ENCODE data around the gene FCAMR.
A peak's percentile ranks its signal among the peaks of the same experiment; 100 is the strongest.
"Not testable (repeated sequence)": the region's sequence is repeated elsewhere in the genome, so short reads cannot be mapped to it uniquely, and the experiment has no call there.

FCAMR gene

DNA sequence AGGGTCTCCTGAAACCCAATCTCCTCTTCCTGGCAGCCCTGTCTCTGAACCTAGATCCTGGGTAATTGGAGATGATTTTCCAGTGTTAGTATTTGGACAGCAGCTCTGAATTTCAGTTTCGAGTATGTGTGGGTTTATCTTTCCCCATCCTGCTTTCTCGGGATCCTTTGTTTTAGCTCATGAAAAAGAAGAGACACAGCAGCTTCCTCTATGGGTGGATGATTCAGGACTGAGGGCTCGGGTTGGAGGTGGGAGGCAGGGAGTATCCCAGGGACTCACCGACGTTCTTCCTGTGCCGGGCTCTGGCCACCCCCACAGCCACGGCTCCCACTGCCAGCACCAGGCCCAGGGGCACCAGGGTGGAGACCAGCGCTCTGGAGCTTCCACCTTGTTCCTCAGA, 38.1 kb downstream of the FCAMR start:
- DNase-seq (ENCODE audit: low spot score) = no peak

DNA sequence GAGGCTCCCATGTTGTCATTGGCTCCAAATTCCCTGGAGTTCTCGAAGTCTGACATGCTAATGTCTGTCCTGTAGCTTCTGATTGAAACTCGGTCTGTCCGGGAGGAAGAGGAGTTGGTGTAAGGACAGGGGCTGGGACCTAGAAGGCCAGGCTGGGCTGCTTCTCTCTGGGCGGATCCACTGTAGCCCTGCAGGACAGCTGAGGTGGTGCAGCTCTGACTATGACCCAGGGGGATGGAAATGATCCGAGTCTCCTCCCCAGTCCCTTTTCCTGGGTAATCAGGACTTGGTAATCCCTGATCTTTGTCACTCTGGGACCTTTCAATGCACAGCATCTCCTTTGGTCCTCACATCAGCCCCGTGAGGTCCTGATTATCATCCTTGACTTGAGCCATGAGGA, 38.6 kb downstream of the FCAMR start:
- no peak for DNase-seq (ENCODE audit: low spot score)

DNA sequence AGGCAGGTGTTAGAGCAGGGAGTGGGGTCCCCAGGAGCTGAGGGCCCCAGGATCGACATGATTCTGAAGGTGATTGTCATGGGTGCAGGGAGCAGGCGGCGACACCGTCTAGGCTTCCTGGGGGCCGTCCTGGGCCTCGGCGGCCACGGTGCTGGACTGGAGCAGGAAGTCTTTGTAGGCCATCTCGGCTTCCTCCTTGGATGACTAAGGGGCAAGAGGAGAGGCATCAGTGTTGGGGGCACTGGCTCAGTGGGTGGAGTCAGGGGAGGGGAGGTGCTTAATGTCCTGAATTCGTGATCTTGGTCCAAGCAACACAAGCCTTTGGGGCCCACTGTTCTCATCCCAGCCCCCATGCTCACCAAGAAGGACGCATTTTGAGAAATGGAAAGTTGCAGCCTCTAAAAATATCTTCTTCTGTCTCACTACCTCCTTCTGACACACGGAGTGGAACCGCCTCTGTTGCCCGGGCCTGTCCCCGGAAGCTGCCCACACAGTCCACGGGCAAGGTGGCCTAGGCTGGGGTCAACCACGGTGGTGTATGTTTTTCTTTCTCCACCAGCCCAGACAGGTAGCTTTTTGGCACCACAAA, 40.0 kb downstream of the FCAMR start:
- DNase-seq (ENCODE audit: low spot score) = no peak

DNA sequence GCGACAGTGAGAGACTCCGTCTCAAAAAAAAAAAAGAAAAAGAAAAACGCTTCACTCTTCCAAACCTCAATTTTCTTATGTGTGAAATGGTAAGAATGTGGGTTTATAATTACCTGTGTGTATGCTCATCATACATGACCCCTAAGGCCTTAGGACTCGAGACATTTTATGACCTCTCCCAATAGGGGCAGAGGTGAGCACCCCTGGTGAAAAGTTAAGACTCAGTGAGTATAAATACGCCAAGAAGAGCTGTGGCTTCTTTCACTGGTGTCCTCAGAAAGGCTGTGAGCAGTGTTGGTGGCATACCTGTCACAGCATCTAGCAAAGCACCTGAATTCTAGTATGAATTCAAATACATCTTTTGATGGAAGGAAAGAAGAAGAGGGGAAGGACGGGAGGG, 40.7 kb downstream of the FCAMR start:
- DNase-seq (ENCODE audit: low spot score) = no peak

DNA sequence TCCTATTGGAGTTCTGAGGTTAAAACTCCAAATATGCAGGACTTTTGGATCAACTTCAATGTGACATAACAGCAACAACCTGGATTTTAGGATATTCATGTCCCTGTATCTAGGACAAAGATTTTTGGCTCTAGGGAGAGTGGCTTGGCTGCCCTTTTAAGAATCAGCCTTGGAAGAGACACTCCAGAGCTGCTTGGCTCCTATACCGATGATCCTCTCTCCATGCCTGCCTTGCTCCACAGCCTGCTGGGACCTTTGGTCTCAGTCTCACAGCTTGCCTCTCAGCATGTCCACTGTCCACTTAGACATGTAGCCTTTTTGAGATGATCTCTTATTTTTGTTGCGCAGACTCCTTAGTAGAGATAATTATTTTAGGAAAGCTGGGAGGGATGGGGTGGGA, 44.0 kb downstream of the FCAMR start:
- DNase-seq (ENCODE audit: low spot score) = peak; percentile 81

DNA sequence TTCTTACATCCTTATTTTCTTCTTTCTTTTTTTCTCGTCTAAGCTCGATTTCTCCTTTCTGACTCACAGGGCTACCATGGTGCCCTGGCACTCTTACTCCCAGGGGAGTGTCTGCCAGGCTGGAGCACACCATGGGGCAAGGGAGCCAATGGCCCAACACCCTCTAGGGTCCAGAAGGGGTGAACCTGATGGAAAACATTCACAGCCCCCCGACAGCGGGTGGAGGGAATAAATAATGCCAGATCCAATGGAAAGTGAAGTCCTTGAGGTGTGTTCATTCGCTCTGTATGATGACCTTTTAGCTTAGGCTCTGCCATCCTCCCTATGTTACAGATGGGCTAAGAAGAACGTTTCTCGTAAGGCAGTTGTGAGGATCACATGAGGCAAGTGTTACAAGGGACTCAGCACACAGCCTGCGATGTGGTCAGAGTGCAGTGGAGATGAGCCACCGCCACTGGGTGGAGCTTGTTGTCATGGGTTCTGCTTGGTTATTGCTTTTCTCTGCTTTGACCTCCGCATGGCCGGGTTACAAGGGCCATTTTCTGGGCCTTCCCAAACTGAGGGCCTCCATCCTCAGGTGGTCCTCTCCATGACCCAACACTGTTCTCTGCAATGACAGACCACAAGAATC, 45.0 kb downstream of the FCAMR start:
- no peak for DNase-seq (ENCODE audit: low spot score)

DNA sequence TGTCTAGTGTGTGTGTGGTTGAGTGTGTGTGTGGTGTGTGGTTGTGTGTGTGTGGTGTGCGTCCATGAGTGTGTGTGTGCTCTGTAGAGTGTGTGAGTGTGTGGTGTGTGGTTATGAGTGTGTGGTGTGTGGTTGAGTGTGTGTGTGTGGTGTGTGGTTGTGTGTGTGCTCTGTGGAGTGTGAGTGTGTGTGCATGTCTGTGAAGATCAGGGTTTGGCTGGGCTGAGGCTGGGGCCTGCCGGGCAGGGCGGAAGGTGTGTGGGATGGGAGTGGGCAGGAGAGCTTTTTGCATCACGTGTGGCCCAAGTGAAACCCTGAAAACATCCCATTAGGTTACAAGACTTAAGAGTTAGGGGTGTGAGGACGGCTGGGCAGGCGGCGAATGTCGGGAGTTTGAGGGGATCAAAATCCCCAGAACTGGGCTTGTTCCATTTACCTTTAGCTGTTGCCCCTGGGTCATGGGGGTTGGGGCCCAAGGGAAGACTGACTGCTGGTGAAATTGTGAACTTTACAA, 45.6 kb downstream of the FCAMR start:
- DNase-seq (ENCODE audit: low spot score) = no peak

DNA sequence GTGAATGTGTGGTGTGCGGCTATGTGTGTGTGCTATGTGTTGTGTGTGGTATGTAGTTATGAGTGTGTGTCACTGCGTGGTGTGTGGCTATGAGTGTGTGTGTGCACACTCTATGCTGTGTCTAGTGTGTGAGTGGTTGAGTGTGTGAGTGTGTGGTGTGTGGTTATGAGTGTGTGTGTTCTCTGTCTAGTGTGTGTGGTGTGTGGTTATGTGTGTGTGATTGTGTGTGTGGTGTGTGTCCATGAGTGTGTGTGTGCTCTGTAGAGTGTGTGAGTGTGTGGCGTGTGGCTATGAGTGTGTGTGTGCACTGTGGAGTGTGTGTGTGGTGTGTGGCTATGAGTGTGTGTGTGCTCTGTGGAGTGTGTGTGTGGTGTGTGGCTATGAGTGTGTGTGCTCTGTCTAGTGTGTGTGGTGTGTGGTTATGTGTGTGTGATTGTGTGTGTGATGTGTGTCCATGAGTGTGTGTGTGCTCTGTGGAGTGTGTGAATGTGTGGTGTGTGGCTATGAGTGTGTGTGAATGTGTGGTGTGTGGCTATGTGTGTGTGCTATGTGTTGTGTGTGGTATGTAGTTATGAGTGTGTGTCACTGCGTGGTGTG, 46.2 kb downstream of the FCAMR start:
- not testable (repeated sequence) for DNase-seq (ENCODE audit: low spot score)

DNA sequence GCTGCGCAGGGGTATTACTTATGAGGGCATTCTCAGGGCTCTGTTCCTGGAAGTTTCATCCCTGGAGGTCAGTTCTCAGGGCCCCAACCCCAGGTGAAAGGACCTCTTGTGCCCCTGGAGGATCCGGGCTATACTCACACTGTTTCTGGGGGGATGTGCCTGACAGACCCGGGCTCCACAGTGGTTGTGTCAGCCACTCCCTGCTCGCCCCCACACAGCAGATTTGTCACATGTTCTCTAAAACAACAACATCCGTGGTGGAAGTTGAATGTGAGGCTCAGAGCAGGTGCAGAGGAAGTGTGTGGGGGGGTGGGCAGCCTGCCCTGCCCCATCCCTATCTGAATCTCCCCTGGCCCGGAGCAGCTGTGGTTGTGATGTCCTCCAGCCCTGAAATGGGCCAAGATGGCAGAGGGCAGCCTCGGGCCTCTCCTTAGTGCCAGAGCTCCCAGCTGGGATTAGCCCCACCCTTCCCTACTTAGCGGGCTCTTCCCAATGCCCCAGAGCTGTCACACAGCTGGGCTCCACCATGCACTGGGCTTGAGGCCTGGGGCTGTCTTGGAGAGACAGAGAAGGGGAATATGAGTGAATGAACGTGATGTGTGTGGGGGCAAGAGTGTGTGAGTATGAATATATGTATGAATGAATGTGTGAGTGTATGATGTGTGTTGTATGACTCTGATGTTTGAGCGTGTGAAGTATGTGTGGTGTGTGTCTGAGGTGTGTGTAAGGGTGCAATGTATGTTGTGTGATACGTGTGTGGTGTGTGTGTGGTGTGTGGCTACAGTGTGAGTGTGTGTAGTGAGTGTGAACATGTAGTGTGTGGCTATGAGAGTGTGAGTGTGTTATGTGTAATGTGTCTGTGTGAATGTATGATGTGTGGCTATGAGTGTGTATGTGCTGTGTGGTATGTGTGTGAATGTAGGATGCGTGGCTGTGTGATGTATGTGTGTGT, 47.0 kb downstream of the FCAMR start:
- DNase-seq (ENCODE audit: low spot score) = no peak

DNA sequence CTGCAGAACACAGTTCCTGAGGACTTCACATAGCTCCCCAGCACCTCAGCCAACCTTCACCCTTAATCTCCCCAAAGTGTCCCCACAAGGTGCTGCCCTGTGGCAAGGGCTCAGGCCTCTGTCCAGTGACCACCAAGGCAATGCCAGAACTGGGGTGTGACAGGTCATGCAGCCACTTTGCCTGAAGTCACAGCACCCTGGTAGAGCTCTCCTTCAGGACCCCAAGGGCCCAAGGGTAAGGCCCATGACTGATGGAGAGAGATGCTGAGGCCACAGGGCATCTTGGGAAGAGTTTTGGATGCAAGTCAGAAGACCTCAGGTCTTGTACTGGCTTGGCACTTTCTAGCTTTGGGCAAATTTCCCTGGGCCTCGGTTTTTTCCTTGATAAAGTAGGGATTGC, 47.7 kb downstream of the FCAMR start:
- DNase-seq (ENCODE audit: low spot score) = no peak

DNA sequence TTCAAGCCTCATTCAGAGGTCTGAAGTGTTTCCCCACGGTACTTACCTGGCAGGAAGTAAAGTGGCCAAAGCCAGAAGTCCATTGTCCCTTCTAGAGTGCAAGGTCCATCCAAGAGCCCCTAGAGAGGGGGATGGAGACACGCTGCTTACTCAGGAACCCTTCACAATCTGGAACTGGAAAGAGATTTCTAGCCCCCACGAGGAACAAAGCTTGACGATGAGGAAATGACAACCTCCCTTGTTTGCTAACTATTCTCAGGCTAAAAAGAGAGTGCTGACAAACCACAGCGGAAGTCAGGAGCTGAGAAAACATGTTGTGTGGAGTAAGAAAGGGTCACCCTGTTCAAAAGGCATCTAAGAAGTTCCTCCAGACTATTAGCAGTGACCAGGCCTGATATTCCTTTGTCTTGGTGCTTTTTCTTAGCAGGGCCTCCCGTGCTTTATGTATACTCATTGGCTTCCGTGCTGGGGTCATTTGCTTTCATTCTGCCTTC, 48.4 kb downstream of the FCAMR start, which contains the start of gene FCMR:
TSS of gene FCMR (minus strand) at position 170 of the 494 bp plus-strand sequence. CDS start at position 83, 87 bp downstream.
- DNase-seq (ENCODE audit: low spot score) = no peak

DNA sequence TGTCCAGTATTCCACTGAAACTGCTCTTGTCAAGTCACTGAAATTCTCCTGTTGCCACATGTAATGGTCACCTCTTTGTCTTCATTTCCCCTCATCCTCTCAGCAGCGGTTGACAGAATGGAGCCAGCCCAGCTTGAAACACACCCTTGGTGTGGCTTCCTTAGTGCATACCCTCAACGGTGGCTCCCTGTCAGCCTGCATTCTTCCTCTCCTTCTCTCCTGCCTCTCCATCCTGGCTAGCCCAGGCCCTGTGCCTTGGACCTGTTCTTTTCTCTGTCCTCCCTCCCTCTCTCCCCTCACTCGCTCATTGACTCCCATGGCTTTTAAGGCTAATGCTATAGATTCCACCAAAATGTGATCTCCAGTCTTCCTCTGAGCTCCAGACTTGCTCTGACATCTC, 52.2 kb downstream of the FCAMR start:
- DNase-seq (ENCODE audit: low spot score) = no peak

DNA sequence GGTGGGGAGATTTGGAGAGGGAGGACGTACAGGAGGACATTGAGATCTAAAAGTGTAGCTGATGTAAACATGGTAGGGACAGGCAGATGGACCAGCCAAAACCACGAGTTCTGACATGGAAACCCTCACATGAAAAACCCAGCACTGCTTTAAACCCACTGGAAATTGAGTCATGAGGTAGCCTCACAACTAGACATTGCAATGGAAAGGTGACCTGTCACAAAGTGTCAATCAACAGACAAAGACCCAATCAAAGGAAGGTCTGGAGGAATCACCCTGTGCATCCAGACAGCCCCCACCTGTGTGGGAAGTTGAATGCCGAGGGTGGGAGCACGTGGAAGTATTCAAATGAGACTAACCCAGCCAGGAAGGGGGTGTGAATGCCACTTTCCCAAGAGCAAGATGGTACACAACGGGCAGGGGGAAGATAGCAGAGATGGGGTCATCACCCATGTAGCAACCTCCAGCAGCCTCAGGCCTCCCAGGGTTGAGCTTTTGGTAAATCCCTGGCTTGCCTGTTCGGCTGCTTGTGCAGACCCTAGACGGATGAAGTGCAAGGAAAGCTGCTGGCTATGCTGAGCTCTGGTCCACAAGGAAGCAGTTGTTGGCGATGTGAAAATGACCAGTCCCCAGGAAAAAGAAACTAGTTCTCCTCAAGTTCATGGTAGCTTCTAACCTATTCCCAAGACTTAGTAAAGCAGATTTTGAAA, 54.1 kb downstream of the FCAMR start:
- no peak for DNase-seq (ENCODE audit: low spot score)

DNA sequence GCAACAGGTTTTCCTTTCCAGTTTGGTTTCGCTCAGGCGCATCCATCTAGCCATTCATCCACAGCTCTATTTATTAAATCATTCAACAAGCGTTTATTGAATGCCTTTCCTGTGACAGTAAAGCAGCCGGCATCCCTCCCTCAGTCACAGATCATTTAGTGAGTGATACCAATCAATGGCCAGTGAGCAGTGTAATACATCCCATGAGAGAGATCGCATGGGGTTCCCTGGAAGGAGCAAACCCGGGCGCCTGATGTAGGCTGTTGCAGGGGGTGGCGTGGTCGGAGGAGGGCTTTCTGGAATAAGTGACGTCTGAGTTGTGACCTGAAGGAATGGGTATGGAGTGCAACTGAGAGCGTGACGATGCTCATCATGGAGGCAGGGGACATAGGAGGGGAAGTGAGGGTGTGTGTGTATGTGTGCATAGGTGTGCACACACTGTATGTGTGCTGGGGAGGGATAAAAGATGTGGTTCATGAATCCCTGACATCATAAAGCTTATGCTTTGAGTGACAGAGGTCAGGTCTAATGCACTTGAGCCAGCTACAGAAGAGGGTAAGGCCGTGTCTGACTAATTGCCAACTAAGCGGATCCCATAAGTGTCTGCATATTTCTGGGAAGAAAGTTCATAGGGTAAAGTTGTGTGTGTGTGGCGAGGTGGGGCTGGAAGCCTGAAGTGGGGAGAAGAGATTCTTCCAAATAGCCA, 55.1 kb downstream of the FCAMR start:
- no peak for DNase-seq (ENCODE audit: low spot score)

DNA sequence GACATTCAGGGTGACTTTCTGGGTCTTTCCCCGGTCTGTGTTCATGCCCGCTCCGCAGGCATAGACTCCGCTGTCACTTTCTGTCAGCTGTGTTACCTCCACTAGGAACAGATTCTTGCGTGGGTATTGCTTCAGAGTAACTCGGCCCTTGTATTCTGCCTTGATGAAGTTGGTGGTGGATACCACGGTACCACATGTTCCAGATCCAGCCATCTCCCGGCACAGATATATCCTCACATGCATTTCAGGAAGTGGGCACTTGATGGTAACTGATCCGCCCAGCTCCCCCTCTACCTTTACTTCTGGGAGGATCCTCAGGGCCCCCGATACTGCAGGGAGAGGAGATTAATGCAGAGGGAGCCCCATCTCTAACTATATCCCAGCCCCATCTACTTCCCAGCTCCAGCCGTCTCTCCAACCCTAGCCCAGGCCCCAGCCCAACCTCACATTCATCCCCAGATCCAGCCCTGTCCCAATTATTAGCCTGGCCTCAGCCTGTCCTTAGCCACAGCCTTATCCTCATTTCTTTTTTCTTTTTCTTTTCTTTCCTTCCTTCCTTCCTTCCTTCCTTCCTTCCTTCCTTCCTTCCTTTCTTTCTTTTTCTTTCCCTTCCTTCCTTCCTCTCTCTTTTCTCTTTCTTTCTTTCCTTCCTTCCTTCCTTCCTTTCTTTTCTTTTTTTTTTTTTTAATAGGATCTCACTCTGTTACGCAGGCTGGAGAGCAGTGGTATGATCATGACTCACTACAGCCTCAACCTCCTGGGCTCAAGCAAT, 56.3 kb downstream of the FCAMR start:
- DNase-seq (ENCODE audit: low spot score) = no peak

DNA sequence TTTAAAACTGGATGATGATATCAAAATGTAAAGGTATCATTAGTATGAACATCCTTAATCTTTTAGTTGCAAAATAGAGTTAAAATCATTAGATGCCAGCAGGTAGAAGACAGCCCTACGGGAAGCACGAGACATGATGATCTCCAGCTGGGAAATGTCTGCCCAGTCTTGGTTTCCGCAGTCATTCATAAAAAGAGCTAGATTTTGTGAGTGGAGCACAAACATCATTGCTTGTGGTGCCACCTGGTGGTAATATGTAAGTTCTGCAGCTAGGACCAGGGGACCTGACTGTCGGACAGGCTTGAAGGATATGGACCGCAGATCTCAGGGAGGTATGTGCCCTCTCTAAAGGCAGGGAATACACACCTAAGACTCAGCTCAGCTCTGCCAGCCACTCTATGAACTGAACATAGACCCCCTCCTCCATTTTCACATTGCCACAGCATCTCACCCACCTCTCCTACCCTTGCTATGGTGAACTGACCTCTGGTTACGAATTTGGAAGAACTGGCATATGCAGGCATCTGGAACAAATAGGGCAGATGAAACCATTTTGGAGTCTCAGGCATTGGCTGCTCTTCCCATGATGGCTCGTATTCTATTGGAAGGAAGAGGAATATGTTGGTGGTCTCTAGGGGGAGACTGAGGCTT, 57.7 kb downstream of the FCAMR start:
- DNase-seq (ENCODE audit: low spot score) = peak; percentile 90

DNA sequence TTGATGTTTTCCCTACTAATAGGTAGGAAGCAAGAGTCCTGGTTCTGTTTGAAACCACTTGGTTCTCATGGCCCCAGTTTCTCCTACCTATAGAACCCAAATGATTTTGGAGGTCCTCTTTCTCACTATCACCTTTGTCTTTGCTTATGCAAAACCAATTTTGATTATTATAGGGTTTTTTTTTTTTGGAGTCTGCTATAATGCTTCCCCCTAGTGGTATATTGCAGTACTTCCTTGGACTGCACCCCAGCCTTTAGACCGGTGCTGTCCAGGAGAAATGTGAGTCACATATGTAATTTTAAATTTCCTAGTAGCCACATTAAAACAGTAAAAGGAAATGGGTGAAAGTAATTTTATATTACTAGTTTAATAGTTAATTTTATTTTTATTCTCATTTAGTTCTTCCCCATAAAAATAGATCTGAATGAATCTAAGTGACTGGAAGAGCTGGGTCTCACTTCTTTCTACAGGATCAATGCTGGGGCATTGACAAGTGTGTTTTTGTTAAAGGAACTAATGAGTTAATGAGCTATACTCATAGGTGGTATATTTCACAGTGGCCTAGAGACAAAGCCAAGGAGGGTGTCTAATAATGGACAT, 59.1 kb downstream of the FCAMR start:
- DNase-seq (ENCODE audit: low spot score) = peak; percentile 45

DNA sequence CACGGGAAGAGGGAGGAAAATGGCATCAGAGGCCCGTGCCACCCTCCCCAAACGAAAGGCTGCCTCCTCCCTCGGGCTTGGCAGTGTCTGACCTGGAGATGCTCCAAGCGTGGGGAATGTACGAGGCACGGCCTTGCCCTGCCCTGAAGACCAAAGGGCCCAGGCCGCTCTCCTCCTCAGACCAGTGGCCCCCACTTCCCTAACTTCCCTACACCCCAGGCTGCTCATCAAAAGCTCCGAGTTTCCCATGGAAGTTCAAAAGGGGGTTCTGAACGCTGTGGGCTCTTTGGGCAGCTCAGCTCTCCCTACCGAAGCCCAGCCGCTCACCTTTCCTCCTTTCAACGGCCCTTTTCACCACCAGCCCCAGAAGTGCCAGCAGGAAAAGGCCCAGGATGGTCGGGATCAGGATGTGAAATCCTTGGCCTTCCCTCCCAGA, 60.4 kb downstream of the FCAMR start:
- DNase-seq (ENCODE audit: low spot score) = no peak
